ENCODE results near the gene MLXIP. TPM values are rescaled to one million over a fixed set of nuclear protein-coding genes. Genes with fewer than 3 reads are reported as not detected.

The MLXIP gene
- total and polyA plus RNA-seq, 9 of the 15 experiments (the other 6 are each of a cell fraction or from before 2014, with no cell fraction given), result 2.2 to 66.3 (median 18.1) TPM

GRCh38 chr12:122081697-122082221, 3.2 kb downstream of the MLXIP start (continued):
- TF ChIP-seq ZNF76 (CRISPR knock-in tag; IDR thresholded peaks at IDR 0.05; ENCODE audit: borderline replicate concordance) (no peak), HES1 (IDR thresholded peaks at IDR 0.05; ENCODE audit: low read depth) (no peak), MYNN (IDR thresholded peaks at IDR 0.05) (no peak), MYNN (CRISPR knock-in tag; IDR thresholded peaks at IDR 0.05) (no peak), ZNF77 (CRISPR knock-in tag; IDR thresholded peaks at IDR 0.05) (no peak), BRCA1 (IDR thresholded peaks at IDR 0.05) (no peak), BRCA1 (CRISPR knock-in tag; IDR thresholded peaks at IDR 0.05) (no peak), RREB1 (CRISPR knock-in tag; IDR thresholded peaks at IDR 0.05) (no peak), POLR2AphosphoS2 (IDR thresholded peaks at IDR 0.05; ENCODE audit: low read length) (no peak), BMI1 (IDR thresholded peaks at IDR 0.05; ENCODE audit: low read length) (no peak), SOX6 (IDR thresholded peaks at IDR 0.05) (no peak), PHTF2 (CRISPR knock-in tag; IDR thresholded peaks at IDR 0.05) (no peak), ATF7 (IDR thresholded peaks at IDR 0.05) (no peak), NFIC (IDR thresholded peaks at IDR 0.05) (no peak), UBTF (IDR thresholded peaks at IDR 0.05; ENCODE audit: borderline replicate concordance in 1 of 2, low read depth in 2 of 2, low read length in 2 of 2) (0 out of 4 replicates have a peak, but pooled peaks of 1 of the 2 experiments have one; percentile 5), CC2D1A (IDR thresholded peaks at IDR 0.05) (peak; percentile 22; the same call in 1 of the 2 replicates), ZNF282 (CRISPR knock-in tag; IDR thresholded peaks at IDR 0.05) (no peak), DDX20 (tag; IDR thresholded peaks at IDR 0.05; ENCODE audit: low read depth) (no peak), RAD21 (CRISPR knock-in tag; conservative IDR thresholded peaks at IDR 0.05 in 1 of 2, IDR thresholded peaks at IDR 0.05 in 1 of 2) (peak; percentile 28 to 38), POLR2A (conservative IDR thresholded peaks at IDR 0.05) (0 out of 2 replicates have a peak, but pooled peaks have one; percentile 19), ZFP30 (CRISPR knock-in tag; IDR thresholded peaks at IDR 0.05; ENCODE audit: borderline replicate concordance) (no peak), ATF1 (CRISPR knock-in tag; IDR thresholded peaks at IDR 0.05) (no peak), ATF1 (tag; IDR thresholded peaks at IDR 0.05) (no peak), HSF4 (CRISPR knock-in tag; IDR thresholded peaks at IDR 0.05; ENCODE audit: borderline replicate concordance) (no peak), MED1 (CRISPR knock-in tag; IDR thresholded peaks at IDR 0.05; ENCODE audit: borderline replicate concordance) (no peak)

Data from K562 (cell line).